CD4-positive, alpha-beta T cell treated with Interleukin-17A for 4 hours (primary cell): ENCODE results near the gene SLC35E1.
A peak's percentile ranks its signal among the peaks of the same experiment; 100 is the strongest.
"Not testable (repeated sequence)": the region's sequence is repeated elsewhere in the genome, so short reads cannot be mapped to it uniquely, and the experiment has no call there.

ENCODE experiments used
- DNase-seq: peaks from one replicate; pipeline ENCODE4 v3.0.0-alpha.2; 2020; ENCODE audit warnings: mixed read lengths

The SLC35E1 gene

DNA sequence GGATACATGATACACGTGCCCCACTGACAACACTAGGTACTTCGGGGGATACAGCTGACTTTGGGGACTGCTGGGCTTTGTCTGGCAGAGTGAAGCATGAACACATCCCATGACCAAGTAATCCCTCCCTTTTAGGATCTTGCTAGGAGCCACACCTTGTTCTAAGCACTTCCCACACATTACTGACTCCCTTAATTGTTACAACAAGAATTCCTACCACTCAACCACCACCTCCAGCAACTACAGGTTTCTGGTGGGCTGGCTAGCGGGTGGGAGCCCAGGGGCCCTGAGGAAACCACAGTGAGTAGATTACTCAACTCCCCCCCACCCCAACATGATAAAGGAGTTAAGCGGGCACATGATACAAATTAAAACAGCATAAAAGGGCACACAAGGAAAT is 7.2 kb upstream of the SLC35E1 start:
- DNase-seq, result no peak

DNA sequence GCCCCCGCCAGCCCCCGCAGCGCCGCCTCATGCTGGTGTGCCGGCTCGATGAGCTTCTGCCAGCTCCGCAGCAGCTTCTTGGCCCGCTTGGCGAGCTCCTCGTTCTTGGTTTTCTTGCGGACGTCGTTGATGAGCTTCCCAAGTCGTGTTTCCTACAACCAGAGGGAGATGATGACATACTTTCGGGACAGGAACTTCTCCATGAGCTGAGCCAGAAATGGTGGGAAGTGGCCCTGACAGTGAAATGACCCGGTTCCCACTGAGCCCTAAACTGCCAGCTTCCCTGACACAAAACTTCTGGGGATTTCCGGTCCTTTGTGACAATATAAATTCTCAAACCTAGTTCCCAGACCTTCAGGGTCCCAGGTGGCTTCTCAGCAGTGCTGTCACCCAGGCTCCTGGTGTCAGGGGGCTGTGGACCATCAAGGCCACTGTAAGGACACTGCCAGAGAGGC is 5.3 kb upstream of the SLC35E1 start:
- no peak for DNase-seq

DNA sequence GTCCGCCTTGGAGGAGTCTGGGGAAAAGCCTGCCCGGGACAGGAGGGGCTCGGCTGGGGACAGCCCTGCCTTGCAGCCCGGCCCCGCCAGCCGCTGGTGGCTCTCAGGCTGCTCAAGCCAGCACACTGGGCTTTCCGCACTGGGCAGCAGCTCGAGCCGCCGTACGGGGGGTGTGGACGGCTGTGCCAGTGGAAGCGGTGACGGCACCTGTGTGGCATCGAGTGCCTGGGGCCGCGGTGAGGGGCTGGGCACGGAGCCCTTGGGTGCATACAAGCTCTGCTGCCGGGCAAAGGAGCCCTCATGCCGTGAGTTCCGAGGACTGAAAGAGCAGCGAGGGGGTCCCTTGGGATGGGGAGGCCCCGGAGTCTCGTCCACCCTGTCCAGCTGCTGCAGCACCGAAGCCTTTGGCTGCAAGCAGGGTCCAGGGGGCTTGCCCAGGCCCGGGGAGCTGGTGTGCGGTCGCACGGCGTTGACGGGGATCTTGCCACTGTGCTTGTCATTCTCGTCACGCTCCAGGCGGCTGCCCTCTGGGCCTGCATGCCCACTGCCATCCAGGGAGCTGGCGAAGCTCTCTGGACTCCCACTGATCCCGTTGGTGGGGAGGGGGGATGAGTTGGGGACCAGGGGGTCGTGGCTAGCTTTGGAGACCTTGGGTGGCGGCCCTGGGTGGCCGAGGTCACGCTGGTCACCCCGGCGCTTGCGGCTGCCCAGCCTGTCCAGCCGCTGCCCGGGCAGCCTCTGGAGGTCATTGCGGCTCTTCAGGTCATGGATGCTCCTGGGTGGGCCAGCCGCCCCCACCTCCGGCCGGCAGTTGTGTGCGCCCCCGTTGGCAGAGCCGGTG is 4.7 kb upstream of the SLC35E1 start:
- DNase-seq, result no peak

DNA sequence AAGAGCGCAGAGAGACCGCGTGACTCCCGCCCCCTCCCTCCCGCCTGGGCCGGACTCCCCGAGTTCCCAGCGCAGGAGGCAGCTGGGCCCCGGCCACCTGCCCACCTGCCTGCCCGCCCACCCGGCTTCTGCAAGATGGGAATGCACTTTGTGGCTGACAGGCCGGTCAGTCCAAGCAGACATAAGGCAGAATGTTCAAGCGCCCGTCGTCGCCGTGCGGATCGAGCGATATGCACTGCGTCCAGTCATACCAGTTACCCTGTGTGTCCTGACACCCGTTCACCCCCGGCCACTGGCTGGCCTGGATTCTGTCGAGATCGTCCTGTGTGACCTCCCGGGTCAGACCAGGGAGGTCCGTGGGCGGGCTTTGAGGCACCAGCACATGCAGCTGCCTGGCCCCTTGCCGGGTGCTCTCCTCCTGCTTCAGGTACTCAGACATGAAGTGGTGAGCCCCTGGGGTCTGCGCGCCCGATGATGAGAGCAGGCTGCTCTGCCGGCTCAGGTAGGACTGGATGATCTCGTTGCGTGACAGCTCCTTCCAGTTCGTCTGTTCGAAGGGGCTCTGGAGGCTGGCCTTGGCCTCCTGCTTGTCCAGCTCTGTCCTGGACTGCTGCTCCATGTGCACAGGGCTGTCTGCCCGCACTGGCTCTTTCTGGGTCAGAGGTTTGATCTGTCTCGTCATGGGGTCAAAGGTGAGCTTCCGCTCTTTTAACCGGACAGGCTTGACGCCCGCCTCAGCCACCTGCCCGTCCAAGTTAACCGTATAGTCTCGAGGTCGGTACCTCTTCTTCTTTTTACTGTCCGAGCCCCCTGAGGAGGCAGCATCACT is 3.9 kb upstream of the SLC35E1 start:
- no peak for DNase-seq

GRCh38 chr19:16575282-16575681 is 3.1 kb upstream of the SLC35E1 start:
- DNase-seq, result no peak

- DNase-seq, result no peak
Measured at GRCh38 chr19:16573925-16574324, 1.7 kb upstream of the SLC35E1 start.

DNA sequence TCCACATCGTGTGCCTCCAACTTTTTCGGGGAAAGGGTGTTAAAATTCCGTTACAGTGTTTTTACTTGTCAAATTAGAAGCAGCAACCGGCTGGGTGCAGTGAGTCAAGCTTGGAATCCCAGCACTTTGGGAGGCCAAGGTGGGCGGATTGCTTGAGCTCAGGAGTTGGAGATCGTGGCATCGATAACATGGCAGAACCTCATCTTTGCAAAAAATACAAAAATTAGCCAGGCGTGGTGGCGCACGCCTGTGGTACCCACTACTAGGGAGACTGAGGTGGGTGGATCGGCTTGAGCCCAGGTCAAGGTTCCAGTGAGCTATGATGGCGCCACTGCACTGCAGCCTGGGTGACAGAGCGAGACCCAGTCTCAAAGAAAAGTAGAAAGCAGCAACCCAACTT is 1.1 kb upstream of the SLC35E1 start:
- no peak for DNase-seq

GRCh38 chr19:16571822-16572331 is 338 bp downstream of the SLC35E1 start:
- peak; percentile 54 for DNase-seq

- no peak for DNase-seq
Measured at GRCh38 chr19:16571283-16571682, 932 bp downstream of the SLC35E1 start.

GRCh38 chr19:16569609-16570320 is 2.5 kb downstream of the SLC35E1 start:
- DNase-seq, result no peak

GRCh38 chr19:16566702-16567101 is 5.5 kb downstream of the SLC35E1 start:
- DNase-seq, result no peak

- peak; percentile 87 for DNase-seq
Measured at GRCh38 chr19:16566161-16566560, 6.1 kb downstream of the SLC35E1 start.

GRCh38 chr19:16564842-16565241 is 7.4 kb downstream of the SLC35E1 start:
- DNase-seq, result no peak

DNA sequence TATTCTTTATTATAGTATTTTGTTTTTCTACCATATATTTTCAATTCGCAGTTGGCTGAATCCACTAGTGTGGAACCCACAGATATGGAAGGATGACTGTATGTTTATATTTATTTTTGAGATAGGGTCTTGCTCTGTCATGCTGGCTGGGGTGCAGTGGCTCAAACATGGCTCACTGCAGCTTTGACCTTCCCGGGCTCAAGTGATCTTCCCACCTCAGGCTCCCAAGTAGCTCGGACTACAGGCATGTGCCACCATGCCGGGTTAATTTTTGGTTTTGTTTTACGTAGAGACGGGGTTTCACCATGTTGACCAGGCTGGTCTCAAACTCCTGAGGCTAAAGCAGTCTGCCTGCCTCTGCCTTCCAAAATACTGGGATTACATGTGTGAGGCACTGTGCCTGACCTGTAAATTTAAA is 9.6 kb downstream of the SLC35E1 start:
- no peak for DNase-seq

DNA sequence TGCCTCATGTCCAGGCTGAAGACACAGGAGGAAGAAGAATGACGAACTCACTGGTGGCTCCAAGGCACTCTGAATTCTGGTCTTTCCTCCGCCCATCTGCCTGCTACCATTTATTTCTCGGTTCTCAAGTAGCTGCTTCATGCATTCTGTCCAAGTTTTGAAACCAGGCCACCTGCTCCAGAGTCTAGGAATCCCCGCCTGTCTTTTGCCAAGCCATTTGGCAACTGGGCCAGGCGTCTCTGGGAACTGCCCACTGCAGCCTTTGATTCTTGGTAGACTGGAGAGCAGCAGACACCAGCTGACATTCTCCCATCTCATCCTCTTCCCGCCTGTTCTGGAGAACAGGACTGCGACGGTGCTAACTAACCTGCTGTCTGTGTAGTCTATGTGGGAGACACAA is 10.8 kb downstream of the SLC35E1 start:
- DNase-seq, result no peak

DNA sequence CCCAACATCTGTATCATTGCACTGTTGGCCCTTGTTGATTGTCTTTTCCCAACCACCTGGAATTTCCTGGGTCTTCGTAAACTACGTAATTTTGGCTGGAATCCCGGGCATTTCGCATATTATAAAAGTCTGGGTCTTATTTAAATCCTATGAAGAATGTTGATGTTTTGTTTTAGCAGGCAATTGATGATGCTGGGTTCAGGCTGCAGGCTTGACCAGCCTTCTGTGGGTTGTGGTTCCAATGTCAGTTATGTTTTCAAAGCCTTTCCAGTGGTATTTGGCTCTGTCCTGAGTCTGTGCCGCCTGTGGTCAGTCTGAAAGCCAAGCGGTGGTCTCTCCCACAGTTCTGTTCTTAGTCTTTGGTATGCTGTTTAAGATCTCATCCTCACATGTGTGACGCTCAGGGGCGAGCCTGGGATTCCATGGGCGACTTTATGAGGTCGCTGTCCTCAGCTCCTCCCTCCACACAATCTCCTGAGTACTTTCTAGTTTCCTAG is 12.4 kb downstream of the SLC35E1 start:
- DNase-seq, result no peak

GRCh38 chr19:16554776-16555175 is 17.4 kb downstream of the SLC35E1 start:
- no peak for DNase-seq

GRCh38 chr19:16551902-16552301 is 20.3 kb downstream of the SLC35E1 start:
- DNase-seq, result not testable (repeated sequence)

- DNase-seq, result no peak
Measured at GRCh38 chr19:16548956-16549355, 23.3 kb downstream of the SLC35E1 start.

- DNase-seq, result no peak
Measured at GRCh38 chr19:16544473-16545231, 27.6 kb downstream of the SLC35E1 start.

DNA sequence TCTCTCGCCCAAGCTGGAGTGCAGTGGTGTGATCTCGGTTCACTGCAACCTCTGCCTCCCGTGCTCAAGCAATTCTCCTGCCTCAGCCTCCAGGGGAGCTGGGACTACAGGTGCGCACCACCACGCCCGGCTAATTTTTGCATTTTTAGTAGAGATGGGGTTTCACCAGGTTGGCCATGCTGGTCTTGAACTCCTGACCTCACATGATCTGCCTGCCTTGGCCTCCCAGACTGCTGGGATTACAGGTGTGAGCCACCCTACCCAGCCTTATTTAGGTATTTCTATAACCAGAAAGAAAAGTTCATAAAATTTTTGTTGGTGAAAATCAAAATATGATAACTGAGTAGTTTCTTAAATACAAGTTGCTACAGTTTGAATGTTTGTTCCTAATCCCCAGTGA is 28.5 kb downstream of the SLC35E1 start:
- DNase-seq, result not testable (repeated sequence)

DNA sequence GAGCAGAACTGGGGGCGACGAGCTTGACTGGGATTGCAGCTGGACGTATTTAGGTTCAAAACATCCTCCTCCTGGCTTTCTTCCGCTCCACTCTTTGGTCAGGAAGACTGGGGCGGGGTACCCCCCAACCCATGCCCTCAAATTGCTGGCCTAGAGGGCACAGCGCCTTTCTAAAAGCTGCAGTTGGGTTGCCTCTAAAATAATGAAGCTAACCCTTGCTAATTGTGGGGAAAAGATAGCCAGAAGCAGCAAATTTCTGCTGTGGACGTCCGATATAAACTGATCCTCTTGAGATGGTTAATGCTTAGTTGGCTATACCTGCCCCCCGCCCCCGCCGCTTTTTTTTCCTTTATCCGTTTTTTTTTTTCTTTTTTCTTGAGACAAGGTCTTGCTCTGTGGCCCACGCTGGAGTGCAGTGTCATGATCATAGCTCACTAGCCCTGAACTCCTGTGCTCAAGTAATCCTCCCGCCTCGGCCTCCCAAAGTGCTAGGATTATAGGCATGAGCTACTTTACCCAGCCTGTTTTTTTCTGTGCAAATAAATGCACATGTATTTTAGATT is 29.2 kb downstream of the SLC35E1 start:
- DNase-seq, result no peak
